GM21576 (cell line): Measurements from ENCODE around the gene SEPTIN14.
"Not testable (repeated sequence)": the region's sequence is repeated elsewhere in the genome, so short reads cannot be mapped to it uniquely, and the experiment has no call there.

ENCODE experiments used
- ATAC-seq: cut with Tn5 transposase; IDR thresholded peaks from one replicate; pipeline ENCODE4 v1.9.1; 2021; ENCODE audit warnings: mild to moderate bottlenecking, moderate library complexity; ENCODE audit not compliant: unreplicated experiment

SEPTIN14 gene

DNA sequence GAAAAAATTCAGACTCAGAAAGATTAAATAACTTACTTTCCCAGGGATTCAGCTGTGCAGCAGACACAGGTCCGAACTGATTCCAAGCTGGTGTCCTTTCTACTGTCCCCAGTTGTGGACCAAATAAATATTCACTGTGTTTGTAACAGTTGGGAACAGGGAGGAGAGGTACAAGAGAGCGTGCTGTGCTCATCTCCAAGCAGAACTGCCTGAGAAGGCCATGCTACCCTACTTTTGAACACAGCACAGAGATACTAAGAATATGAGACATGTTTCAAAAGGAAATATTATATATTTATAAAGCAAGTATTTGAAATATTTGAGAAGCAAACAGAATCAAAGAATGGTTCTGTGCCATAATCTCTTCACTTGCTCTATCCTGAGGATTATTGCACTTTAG, at the start of gene SEPTIN14:
Gene SEPTIN14 (minus strand): TSS at position 101 of the 400 bp plus-strand sequence. CDS start 756 bp downstream, outside the sequence.
- not testable (repeated sequence) for ATAC-seq

GRCh38 chr7:55903985-55904759, 41.6 kb upstream of the SEPTIN14 start:
- peak; percentile 97 for ATAC-seq

GRCh38 chr7:55901059-55901458, 38.5 kb upstream of the SEPTIN14 start:
- ATAC-seq: not testable (repeated sequence)

GRCh38 chr7:55898287-55898686, 35.7 kb upstream of the SEPTIN14 start:
- no peak for ATAC-seq

DNA sequence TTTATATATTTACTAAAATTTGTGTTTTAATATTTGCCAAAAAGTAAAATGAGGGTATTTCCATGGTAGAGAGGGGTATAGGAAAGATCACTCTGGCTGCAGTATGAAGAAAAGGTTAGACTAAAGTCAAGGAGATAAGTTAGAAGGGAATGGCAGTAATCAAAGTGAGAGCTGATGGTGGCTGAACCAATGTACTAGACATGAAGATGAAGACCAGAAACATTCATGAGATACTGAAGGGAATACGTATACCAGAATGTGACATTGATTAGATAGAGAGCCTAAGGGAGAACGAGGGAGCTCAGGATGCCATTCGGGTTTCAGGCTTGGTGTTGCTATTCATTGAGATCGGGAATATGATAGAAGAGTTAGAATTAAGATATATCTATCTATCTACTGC, 32.5 kb upstream of the SEPTIN14 start:
- no peak for ATAC-seq

DNA sequence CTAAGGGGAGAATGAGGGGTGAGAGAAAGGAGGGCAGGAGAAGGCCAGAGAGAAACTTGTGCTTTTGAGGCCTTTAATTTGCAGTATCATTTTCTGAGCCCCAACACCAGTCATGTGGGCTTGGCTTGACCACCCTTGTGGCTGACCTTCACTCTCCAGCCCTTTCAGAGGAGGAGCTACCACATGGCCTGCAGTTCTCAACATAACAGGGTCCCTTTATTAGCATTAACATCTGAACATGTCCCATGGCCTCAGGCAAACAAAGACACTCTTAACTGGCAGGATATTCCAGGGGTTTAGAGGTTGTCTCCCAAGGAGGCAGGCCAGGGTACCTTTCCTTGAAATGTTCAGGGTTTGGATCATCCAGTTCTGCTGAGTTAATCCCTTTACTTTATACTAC, 31.4 kb upstream of the SEPTIN14 start:
- no peak for ATAC-seq

DNA sequence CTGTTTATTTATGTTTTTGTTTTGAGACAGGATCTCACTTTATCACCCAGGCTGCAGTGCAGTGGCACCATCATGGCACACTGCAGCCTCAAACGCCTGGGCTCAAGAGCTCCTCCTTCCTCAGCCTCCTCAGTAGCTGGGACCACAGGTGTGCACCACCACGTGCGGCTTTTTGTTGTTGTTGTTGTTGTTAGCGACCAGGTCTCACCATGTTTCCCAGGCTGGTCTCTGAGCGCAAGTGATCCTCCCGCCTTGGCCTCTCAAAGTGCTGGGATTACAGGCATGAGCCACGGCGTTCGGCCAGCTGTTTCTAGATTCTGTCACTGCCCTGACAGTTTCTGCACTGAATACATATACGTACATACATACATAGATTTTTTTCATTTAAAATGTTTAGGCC, 25.8 kb upstream of the SEPTIN14 start:
- not testable (repeated sequence) for ATAC-seq

DNA sequence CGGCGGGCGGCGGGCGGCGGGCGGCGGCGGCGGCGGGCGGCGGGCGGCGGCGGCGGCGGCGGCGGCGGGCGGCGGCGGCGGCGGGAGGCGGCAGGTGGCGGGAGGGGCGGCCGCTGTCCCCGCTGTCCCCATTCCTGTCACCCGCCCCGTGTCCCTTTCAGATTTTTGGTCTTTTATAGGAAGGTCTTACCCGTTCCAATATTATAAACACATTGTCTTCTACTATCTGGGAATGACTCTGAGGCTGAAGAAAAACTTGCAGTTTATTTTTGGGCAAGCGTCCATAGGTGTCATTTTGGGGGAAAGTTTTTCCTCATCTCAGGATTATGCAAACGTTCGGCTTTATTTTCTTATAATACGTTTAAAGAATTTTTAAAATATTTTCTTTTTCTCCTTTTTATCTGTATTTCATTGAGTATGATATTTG, 25.3 kb upstream of the SEPTIN14 start:
- no peak for ATAC-seq

DNA sequence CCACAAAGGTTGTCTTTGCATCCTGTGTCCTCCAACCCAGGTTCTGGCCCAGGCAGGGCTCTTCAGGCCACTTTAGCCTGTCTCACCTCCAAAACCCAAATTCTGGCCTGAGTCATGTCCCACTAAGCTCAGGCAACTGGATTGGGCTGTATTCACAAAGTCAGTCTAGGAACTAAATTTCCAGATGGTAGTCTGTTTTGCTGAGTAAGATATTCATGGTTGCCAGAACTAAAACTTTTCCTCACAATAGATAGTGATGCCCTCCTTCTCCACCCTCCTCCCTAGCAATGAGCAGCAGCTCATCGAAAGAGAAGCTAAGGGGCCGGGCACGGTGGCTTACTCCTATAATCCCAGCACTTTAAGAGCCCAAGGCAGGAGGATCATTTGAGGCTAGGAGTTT, 21.8 kb upstream of the SEPTIN14 start:
- ATAC-seq: no peak

DNA sequence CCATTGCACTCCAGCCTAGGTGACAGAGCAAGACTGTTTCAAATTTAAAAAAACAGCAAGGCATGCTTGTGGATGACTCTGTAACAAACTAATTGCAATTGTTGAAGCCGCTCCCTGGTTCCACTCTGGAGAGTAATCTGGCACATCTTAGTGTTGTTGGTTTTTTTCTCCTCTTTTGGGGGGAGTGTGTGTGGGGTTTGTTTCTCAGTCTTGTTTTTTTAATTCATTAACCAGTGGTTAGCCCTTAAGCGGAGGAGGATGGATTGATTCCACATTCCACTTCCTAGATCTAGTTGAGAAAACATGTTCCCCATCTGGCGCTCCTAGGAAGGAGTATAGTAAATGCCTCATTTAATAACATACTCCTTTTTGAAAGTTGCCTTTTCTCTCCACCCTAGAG, 16.1 kb upstream of the SEPTIN14 start:
- no peak for ATAC-seq

DNA sequence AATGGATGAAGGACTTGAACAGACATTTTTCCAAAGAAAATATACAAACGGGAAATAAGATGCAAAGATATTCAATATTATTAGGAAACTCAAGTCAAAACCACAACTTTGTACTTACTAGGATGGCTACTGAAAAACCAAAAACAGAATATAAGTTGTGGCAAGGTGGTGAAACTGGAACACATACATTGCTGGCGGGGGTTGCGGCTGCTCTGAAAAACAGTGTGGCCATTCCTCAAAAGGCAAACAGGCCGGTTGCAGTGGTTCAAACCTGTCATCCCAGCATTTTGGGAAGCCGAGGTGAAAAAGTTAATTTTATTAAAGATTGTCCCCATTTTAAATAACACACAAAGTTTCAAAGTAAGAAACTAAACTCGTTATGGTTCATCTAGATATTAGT, 14.8 kb upstream of the SEPTIN14 start:
- ATAC-seq: no peak

GRCh38 chr7:55873765-55874164, 11.2 kb upstream of the SEPTIN14 start:
- ATAC-seq: no peak

GRCh38 chr7:55871932-55872485, 9.5 kb upstream of the SEPTIN14 start:
- no peak for ATAC-seq

DNA sequence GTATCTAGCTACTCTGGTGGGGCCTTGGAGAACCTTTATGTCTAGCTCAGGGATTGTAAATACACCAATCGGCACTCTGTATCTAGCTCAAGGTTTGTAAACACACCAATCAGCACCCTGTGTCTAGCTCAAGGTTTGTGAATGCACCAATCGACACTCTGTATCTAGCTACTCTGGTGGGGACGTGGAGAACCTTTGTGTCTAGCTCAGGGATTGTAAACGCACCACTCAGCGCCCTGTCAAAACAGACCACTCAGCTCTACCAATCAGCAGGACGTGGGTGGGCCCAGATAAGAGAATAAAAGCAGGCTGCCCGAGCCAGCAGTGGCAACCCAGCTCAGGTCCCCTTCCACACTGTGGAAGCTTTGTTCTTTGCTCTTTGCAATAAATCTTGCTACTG, 6.4 kb upstream of the SEPTIN14 start:
- ATAC-seq: not testable (repeated sequence)

- not testable (repeated sequence) for ATAC-seq
Observed at GRCh38 chr7:55845164-55845563, 17.4 kb downstream of the SEPTIN14 start.

DNA sequence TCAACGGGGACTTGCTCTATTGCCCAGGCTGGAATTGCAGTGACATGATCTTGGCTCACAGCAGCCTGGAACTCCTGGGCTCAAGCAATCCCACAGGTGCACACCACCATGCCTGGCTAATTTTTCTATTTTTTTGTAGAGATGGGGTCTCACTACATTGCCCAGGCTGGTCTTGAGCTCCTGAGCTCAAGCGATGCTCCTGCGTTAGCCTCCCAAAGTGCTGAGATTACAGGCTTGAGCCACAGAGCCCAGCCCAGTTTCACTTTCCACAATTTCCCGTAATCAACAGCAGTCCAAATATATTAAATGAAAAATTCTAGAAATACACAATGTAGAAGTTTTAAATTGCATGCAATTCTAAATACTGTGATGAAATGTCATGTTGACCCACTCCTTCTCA, 24.0 kb downstream of the SEPTIN14 start:
- ATAC-seq: no peak

- ATAC-seq: no peak
Observed at GRCh38 chr7:55827577-55827976, 35.0 kb downstream of the SEPTIN14 start.

DNA sequence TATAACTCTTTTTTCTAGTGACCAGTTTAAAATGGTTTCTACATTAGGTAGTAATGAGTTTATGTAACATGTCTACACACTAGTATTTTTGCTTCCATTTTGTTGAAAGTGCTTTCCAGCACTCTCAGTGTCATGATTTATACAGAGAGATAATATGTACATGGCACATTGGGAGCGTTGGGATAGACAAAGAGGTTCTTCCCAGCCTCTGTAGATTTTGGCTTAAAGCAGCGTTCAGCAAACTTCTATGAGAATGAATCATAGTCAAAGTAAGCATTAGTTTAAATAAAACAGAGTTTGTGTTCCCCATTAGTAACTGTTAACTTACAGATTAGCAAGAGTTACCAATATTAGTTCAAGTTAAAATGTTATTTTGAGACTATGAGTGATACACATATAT, 43.9 kb downstream of the SEPTIN14 start:
- ATAC-seq: no peak

- not testable (repeated sequence) for ATAC-seq
Observed at GRCh38 chr7:55797260-55797659, 65.3 kb downstream of the SEPTIN14 start.

DNA sequence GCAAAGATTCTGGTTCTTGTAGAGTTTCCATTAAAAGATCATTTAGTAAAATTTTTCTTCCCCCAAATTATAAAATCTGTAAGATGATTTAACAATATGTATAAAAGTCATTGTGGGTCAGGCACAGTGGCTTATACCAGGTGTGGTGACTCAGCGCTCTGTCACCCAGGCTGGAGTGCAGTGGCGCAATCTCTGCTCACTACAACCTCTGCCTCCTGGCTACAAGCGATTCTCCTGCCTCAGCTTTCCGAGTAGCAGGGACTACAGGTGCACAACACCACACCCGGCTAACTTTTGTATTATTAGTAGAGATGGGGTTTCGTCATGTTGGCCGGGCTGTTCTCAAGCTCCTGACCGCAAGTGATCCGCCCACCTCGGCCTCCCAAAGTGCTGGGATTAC, 68.0 kb downstream of the SEPTIN14 start:
- no peak for ATAC-seq

GRCh38 chr7:55792048-55792447, 70.5 kb downstream of the SEPTIN14 start:
- no peak for ATAC-seq

DNA sequence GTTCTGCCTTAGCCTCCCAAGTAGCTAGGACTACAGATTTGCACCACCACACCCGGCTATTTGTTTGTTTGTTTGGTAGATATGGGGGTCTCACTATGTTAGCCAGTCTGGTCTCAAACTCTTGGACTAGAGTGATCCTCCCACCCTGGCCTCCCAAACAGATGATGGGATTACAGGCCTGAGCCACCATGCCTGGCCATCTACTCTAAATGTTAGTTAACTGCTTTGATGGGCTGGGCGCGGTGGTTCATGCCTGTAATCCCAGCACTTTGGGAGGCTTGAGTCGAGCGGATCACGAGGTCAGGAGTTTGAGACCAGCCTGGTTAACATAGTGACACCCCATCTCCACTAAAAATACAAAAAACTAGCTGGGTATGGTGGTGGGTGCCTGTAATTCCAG, 74.8 kb downstream of the SEPTIN14 start:
- no peak for ATAC-seq

DNA sequence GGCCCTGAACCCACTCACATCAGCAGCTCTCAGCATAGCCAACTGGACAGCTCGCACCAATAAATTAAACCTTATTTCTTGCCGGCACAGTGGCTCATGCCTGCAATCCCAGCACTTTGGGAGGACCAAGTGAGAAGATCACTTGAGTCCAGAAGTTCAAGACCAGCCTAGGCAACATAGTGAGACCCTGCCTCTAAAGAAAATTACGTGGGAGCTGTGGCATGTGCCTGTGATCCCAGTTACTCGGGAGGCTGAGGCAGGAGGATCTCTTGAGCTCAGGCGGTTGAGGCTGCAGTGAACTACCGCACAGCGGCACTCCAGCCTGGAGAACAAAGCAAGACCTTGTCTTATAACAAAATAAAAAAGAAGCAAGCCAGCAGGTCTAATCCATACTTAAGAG, 75.7 kb downstream of the SEPTIN14 start:
- no peak for ATAC-seq
